PC-3 (cell line): ENCODE measurements around the gene DOCK4. TPM values are rescaled to one million over a fixed set of nuclear protein-coding genes. Genes with fewer than 3 reads are reported as not detected.

Source experiments
- ATAC-seq: fragments of 200-7000 bp; cut with Tn5 transposase; 2 replicates; pipeline ENCODE4 v1.9.1; 2020; ENCODE audit warnings: mild to moderate bottlenecking, moderate library complexity
- Bru-seq: library from RNA; stranded (reverse); fragments of 400-500 nt; gene quantifications from one replicate; lab custom pipeline; 2021; lab: Mats Ljungman, UMichigan
- BruChase-seq, 2 experiments: library from RNA; stranded (reverse); fragments of 400-500 nt; gene quantifications; one replicate each; lab custom pipeline; 2021; lab: Mats Ljungman, UMichigan
- BruUV-seq: library from RNA; stranded (reverse); fragments of 400-500 nt; replicated peaks from 2 replicates; lab custom pipeline; 2021; lab: Mats Ljungman, UMichigan
- CTCF ChIA-PET: fragments of 300-600 bp; sonication (Branson Sonifier 250); formaldehyde crosslinking; loops from one replicate; lab custom pipeline; 2022; ENCODE audit warnings: antibody characterized with exemption; lab: Charles Lee
- POLR2A ChIA-PET: fragments of 300-600 bp; sonication (Branson Sonifier 250); formaldehyde crosslinking; loops from one replicate; lab custom pipeline; 2022; ENCODE audit warnings: antibody characterized with exemption; ENCODE audit not compliant: unreplicated experiment; lab: Charles Lee
- DNase-seq: peaks from one replicate; pipeline ENCODE4 v3.0.0-alpha.2; 2015
- H2AFZ ChIP-seq: fragments of 300-600 bp; sonication (generic); 2 replicates; pipeline ENCODE4 v1.6.0; 2016; ENCODE audit warnings: antibody characterized with exemption, low read length
- H3F3A ChIP-seq: fragments of 300-600 bp; sonication (generic); one replicate; pipeline ENCODE4 v1.6.0; 2017; ENCODE audit warnings: antibody characterized with exemption, low read length, control low read depth, mild to moderate bottlenecking; ENCODE audit not compliant: unreplicated experiment
- H3K27ac ChIP-seq: fragments of 300-600 bp; sonication (generic); 2 replicates; pipeline ENCODE4 v1.5.1; 2016; ENCODE audit warnings: mild to moderate bottlenecking, low read length
- H3K27me3 ChIP-seq: fragments of 300-600 bp; sonication (generic); 2 replicates; pipeline ENCODE4 v1.6.1; 2016; ENCODE audit warnings: low read length, mixed read lengths
- H3K36me3 ChIP-seq: fragments of 300-600 bp; sonication (generic); 2 replicates; pipeline ENCODE4 v1.6.1; 2016; ENCODE audit warnings: low read depth, mixed run types, low read length, mixed read lengths
- H3K4me1 ChIP-seq: fragments of 300-600 bp; sonication (generic); 2 replicates; pipeline ENCODE4 v1.5.1; 2016; ENCODE audit warnings: low read length; ENCODE audit not compliant: insufficient read depth
- H3K4me2 ChIP-seq: fragments of 300-600 bp; sonication (generic); 2 replicates; pipeline ENCODE4 v1.6.0; 2016; ENCODE audit warnings: low read length
- H3K4me3 ChIP-seq: fragments of 300-600 bp; sonication (generic); 2 replicates; pipeline ENCODE4 v1.5.1; 2016; ENCODE audit warnings: mild to moderate bottlenecking, low read length, mixed read lengths
- H3K79me2 ChIP-seq: fragments of 300-600 bp; sonication (generic); 2 replicates; pipeline ENCODE4 v1.6.1; 2017; ENCODE audit warnings: low read length, mixed read lengths
- H3K9ac ChIP-seq: fragments of 300-600 bp; sonication (generic); 2 replicates; pipeline ENCODE4 v1.6.0; 2016; ENCODE audit warnings: mild to moderate bottlenecking, low read length
- H3K9me2 ChIP-seq: fragments of 300-600 bp; sonication (generic); replicated peaks from 2 replicates; pipeline ENCODE4 v1.6.1; 2016; ENCODE audit warnings: mixed run types, low read length, mixed read lengths
- H3K9me3 ChIP-seq: fragments of 300-600 bp; sonication (generic); 2 replicates; pipeline ENCODE4 v1.6.1; 2016; ENCODE audit warnings: low read length, mixed read lengths
- H4K20me1 ChIP-seq: fragments of 300-600 bp; sonication (generic); 2 replicates; pipeline ENCODE4 v1.6.1; 2016; ENCODE audit warnings: low read length, mixed read lengths
- EZH2 ChIP-seq: fragments of 300-600 bp; sonication (generic); IDR thresholded peaks from one replicate; pipeline ENCODE4 v1.6.1; 2017; ENCODE audit warnings: antibody characterized with exemption, mild to moderate bottlenecking, low read length; ENCODE audit not compliant: unreplicated experiment
- EZH2phosphoT487 ChIP-seq: fragments of 300-600 bp; sonication (generic); IDR thresholded peaks from 2 replicates; pipeline ENCODE4 v1.6.1; 2018; ENCODE audit warnings: mild to moderate bottlenecking, antibody characterized with exemption, low read length, borderline replicate concordance
- intact Hi-C: fragments of 100-400 bp; cut with micrococcal nuclease; formaldehyde crosslinking; loops from 2 replicates; pipeline ENCODE4 v1.9.0; 2023
- long read RNA-seq: library from polyadenylated mRNA; unstranded; transcript quantifications from one replicate; pipeline ENCODE4 v2.0.0, GENCODE V29; 2021; ENCODE audit not compliant: unreplicated experiment
- total RNA-seq: library from RNA; depleted of rRNA; stranded (reverse); fragments of >200 nt; gene quantifications from 2 replicates; pipeline ENCODE4 v1.2.3, GENCODE V29; 2014; rRNA removed
- TF ChIP-seq, protein P1 (sequence below): fragments of 300-600 bp; sonication (generic); conservative IDR thresholded peaks from 2 replicates; pipeline ENCODE4 v1.5.1; 2017; ENCODE audit warnings: antibody characterized with exemption, low read depth, mild to moderate bottlenecking, low read length

The DOCK4 gene
- total RNA-seq (21.8 and 25.4 TPM in 2 replicates), Bru-seq, nascent RNA (percentile 87 among the genes with signal in this experiment), BruChase-seq, experiment 1, labeled RNA remaining after a 6-hour chase (percentile 75 among the genes with signal in this experiment), BruChase-seq, experiment 2, labeled RNA remaining after a 2-hour chase (percentile 82 among the genes with signal in this experiment)
- long read RNA-seq, partial matches to known transcripts = 8 of 30 reads
- long read RNA-seq, other reads (novel, unspliced or antisense) = 21 of 30 reads

- H3K79me2 ChIP-seq = peaks cover 94% of the 10 kb centered on the region
- POLR2A ChIA-PET = interaction anchor here (0.6 kb wide), 1 partner anchor 134 kb away, joined by 3 read pairs; no protein-coding TSS in a partner anchor
Measured at GRCh38 chr7:112206238-112206990, at the start of gene DOCK4, which contains the start of gene ZNF277. Gene DOCK4 (minus strand): TSS chr7:112206399. CDS start chr7:112206138, 261 bp downstream. Gene ZNF277 (plus strand): TSS chr7:112206695. CDS start chr7:112206717, 22 bp downstream.

GRCh38 chr7:112255388-112255720, 49.2 kb upstream of the DOCK4 start:
- Histone ChIP-seq H3K9me2 (no peaks in the 10 kb centered on the region), H3K27ac (no peak overlapping the region), H3K4me2 (no peak overlapping the region), H3K9ac (no peak overlapping the region), H3K27me3 (no peaks in the 10 kb centered on the region), H4K20me1 (no peaks in the 10 kb centered on the region), H3K9me3 (no peaks in the 10 kb centered on the region), H3K79me2 (no peaks in the 10 kb centered on the region), H3K36me3 (no peaks in the 10 kb centered on the region), H3F3A (no peaks in the 10 kb centered on the region), H2AFZ (no peak overlapping the region), H3K4me1 (peaks cover 6% of the 10 kb centered on the region; the same call in 1 of the 2 replicates), H3K4me3 (no peak overlapping the region)
- intact Hi-C loops = no loop called here
- TF ChIP-seq, protein P1, sequence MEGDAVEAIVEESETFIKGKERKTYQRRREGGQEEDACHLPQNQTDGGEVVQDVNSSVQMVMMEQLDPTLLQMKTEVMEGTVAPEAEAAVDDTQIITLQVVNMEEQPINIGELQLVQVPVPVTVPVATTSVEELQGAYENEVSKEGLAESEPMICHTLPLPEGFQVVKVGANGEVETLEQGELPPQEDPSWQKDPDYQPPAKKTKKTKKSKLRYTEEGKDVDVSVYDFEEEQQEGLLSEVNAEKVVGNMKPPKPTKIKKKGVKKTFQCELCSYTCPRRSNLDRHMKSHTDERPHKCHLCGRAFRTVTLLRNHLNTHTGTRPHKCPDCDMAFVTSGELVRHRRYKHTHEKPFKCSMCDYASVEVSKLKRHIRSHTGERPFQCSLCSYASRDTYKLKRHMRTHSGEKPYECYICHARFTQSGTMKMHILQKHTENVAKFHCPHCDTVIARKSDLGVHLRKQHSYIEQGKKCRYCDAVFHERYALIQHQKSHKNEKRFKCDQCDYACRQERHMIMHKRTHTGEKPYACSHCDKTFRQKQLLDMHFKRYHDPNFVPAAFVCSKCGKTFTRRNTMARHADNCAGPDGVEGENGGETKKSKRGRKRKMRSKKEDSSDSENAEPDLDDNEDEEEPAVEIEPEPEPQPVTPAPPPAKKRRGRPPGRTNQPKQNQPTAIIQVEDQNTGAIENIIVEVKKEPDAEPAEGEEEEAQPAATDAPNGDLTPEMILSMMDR = no peak
- TF ChIP-seq EZH2phosphoT487 (no peak), EZH2 (no peak)
- ChIA-PET CTCF (no interaction called here), POLR2A (no interaction called here)
- ATAC-seq (no peak), DNase-seq (no peak)
- BruUV-seq = no TSS peak

More at GRCh38 chr7:112206238-112206990, at the start of gene DOCK4, which contains the start of gene ZNF277:
- H3K4me1 ChIP-seq = peaks cover 23% of the 10 kb centered on the region
- peak within 1 kb of the TSS; percentile 99 for H3K4me2 ChIP-seq
- DNase-seq = peak; percentile 99
- H3K27ac ChIP-seq = peak within 1 kb of the TSS; percentile 35
- H2AFZ ChIP-seq = peak within 1 kb of the TSS; percentile 97
- peak within 1 kb of the TSS; percentile 78 for H3K9ac ChIP-seq
- H3K9me3 ChIP-seq = no peaks in the 10 kb centered on the region
- no peaks in the 10 kb centered on the region for H3K9me2 ChIP-seq
- TF ChIP-seq EZH2phosphoT487 (no peak), EZH2 (no peak)
- TF ChIP-seq, protein P1 = no peak
- no peaks in the 10 kb centered on the region for H3K36me3 ChIP-seq
- peak within 1 kb of the TSS; percentile 94 for H3K4me3 ChIP-seq
- no TSS peak for BruUV-seq
- H3F3A ChIP-seq = no peaks in the 10 kb centered on the region
- CTCF ChIA-PET = interaction anchor here (0.6 to 1.0 kb wide), 3 partner anchors 124 to 443 kb away, joined by 3 to 6 read pairs (median 4); no protein-coding TSS in a partner anchor
- intact Hi-C loops = loop anchor here (1.0 to 5.0 kb wide), 8 partner anchors 32 to 443 kb away; no protein-coding TSS in a partner anchor
- no peaks in the 10 kb centered on the region for H4K20me1 ChIP-seq
- ATAC-seq = peak; percentile 80
- H3K27me3 ChIP-seq = no peaks in the 10 kb centered on the region
